Left hindlimb (tissue), 1 donor: ENCODE measurements around the gene CPNE2.

Experiments used
- DNase-seq: peaks from one replicate; pipeline ENCODE4 v3.0.0-alpha.2; 2018

Gene CPNE2

DNA sequence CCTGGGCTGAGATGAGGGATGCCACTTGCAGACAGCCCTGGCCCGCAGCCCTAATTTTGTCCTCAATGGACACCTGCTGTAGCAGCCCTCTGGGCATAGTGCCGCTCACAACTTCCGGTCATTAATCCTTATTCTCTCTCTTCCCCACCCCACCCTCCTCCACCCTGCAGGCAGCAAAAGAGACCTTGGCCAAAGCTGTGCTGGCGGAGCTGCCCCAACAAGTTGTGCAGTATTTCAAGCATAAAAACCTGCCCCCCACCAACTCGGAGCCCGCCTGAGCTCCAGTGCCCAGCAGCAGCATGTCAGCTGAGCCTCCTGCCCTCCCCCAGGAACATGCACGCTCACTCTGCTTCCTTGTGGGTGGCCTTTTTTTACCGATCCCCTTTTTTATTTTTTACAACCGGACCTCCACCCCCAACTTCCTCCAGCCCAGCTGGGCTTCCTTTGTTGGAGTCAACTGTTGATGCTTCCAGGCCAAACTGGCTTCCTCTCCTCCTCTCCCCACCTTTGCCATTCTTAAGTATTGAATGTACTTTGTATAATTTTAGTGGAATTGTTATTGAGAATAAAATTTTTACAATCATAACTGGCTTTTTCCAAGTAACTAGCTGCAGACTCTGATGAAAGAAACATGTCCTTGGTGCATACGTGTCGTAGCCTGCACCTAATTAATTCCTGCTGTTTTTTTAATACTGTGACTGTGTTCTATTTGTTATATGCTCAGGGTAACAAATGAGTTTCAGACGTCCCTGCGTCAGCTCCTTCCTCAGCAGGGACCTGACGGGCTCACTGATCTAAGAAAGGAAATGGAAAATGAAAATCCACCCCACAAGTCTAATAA, 55.2 kb downstream of the CPNE2 start:
- peak; percentile 50 for DNase-seq

DNA sequence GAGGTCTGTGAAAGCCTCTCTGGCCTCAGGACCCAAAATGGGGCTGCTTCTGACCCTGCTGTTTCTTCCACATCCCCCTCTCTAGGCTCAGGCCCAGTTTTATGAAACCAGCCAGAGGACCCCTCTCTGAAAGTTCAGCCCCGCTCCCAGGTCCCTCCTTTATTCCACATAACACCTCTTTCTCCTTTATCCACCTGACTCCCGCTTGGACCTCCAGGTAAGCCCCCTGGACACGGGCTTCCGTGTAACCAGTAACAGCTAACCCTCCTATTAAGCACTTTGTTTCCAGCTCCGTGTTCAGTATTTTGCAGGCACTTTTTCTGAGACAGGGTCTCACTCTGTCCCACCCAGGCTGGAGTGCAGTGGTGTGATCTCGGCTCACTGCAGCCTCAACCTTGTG, 56.1 kb downstream of the CPNE2 start:
- DNase-seq: no peak

DNA sequence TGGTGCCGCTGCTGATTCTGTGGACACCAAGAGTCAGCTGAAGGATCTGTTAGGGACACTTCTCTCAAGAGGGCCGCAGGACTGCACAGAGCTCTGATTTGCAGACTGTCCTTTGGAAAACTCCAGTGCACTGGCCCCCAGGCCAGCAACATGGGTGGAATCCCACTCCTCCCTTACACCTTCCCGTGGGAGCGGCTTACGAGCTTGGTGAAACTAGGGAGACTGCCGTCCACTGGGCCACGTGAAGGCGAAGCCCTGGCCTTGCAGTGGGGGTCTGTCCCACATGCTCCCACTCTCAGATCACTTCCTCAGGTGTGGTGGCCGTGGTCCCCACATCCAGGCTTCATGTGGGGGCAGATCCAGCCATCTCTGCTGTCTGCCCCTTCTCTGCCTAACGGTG, 57.0 kb downstream of the CPNE2 start:
- no peak for DNase-seq

DNA sequence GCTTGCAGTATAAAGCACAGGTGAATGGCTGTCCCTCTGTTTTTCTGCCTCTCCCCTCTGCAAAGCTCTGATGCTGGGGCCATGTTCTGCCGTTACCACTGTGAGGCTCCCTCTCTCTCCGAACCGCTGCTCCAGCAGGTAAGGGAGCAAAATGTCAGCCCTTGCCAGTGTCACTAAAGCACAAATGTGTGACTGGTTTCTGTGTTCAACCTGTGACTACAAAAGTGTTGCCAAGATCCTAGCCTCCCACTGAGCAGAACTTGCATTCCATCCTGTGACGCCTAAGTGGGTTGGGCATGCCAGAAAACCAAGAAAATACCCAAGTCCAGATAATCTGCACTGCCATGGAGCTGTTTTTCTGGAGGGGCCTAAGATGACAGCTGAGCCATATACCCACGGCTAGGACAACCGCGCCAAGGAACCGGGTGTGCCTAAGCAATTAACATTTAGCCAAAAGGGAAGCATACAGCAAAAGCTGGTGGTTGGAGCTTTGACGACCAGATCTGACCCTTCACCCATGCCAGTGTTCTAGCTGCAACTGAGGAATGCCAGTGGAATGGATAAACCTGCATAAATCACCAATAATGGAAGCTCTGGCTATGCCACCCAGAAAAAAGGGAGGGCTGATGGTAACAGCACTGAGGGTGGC, 58.4 kb downstream of the CPNE2 start:
- DNase-seq: no peak

DNA sequence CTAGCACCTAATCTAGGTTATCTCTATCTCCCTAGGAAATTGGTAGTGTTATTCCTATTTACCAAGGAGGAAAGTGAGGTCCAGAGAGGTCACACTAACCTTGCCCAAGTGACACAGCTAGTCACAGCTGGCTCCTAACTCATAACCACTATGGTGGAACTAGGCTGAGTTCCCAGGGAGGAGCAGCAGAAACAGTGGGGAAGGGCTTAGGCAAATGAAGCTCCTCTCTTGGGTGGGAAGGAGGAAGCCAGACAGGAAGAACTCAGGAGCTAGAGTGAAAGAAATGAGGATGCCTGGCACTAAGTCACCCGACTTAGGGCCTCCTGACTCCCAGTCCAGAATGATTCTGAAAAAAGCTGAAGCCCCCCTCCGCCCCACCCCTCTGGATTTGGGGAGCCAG, 59.0 kb downstream of the CPNE2 start:
- no peak for DNase-seq

DNA sequence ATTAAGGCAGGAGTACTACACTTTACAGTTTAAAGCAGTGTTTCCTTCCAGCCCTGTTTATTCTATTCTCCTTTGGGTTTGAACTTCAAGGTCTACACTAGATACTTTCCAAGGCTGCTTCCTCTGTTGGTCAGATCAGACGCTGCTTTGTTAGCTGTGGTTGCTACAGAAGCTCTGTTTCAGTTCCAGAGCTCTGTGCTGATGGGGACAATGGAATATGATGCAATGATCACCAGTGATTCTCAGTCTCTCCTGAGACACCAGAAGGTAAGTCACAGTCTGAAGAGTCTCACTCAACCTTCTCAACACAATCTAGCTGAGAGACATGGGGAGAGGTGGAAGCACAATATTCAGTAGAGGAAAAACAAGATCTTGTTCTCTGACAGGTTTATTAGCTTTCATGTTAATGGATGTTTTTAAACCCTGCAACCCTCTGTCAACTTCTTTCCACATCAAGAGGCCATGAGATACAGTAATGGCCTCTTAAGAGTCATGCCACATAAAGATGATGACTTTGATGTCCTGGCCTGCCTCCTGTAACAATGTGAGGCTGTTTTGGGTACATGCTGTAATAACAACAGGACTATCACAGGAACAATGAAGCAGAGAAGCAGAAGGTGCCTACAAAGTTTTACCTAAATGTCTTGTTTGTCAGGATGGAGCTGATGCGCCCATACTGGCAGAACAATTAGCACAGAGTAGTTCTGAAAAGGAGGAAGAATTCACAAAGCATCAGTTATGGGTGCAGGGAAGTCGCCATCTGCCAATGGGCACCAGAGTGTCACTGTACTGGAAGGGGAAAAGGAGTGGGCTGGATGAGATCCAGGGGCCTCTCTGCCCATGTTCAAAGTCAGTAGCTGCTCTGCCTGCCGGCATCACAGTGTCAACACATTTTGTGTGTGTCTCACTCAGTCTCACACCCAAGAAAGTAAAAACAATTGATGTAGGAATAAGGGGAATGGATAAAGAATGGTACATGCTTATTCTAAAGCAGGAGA, 60.0 kb downstream of the CPNE2 start:
- no peak for DNase-seq

DNA sequence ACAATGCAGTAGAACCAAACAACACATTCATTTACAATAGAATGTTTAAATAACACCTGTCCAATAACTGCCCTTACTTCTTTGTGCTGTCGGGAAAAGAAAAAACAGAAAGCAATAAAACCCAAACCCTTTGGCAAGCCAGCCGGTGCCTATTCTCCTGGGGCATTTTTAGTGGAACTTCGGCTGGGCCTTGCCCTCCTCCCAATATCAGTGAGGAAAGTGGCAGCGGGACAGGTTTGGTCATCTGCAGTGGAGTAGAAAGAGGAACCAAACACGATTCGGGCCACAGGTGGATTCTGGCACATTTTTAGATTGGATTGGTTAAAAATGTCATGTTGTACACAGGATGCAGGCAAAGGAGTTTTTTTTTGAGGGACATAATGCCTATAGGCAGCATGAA, 61.5 kb downstream of the CPNE2 start:
- DNase-seq: no peak

DNA sequence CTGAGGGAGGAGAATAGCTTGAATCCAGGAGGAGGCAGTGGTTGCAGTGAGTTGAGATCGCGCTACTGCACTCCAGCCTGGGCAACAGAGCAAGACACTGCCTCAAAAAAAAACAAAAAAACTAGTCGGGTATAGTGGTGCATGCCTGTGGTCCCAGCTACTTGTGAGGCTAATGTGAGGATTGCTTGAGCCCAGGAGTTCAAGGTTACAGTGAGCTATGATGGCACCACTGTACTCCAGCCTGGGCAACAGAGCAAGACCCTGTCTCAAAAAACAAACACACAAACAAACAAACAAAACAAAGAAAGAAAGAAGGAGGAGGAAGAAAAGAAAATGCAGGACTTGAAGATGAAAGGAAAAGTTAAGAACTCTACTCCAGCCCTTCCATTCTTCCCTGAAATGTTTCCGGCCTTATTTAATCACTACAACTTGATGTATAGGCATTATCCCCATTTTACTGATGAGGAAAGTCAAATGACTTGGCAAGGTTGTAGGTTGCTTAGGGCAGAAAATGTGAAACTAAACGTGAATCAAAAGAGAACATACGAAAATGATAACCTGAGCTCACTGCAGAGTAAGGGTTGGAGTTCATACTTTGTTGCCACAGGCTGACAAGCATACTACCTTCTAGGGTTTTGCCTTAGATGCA, 63.4 kb downstream of the CPNE2 start:
- DNase-seq: no peak

DNA sequence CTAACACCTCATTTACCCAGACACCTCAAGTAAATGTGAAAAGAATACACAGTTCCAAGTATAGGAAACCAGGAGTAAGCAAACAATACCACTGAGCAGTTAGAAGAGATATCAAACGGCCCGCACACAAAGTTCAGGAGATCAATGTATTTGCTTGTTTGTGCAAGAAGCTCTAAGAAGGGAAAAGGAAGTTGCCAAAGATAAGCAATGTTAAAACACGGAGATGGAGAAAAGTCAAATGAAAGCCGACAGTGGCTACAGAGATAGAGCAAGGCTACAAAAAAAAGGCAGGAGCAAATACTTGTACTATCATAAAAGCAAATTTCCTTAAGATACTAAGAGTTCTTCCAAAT, 63.9 kb downstream of the CPNE2 start:
- DNase-seq: no peak

DNA sequence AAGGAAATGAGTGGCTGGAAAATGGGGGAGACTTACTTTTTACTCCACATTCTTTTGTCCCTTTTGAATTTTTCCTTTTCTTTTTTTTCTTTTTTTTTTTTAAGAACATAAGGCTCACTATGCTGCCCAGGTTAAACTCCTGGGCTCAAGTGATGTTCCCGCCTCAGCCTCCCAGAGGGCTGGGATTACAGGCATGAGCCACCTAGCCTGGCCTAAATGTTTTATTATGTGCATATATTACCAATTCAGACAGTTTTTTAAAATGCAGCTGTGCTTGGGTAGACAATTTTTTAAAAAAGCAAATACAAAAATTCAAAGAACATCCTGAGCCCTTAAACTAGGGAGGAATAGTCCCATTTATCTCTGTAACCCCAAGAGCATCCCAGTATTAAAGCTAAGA, 65.2 kb downstream of the CPNE2 start:
- DNase-seq: no peak

DNA sequence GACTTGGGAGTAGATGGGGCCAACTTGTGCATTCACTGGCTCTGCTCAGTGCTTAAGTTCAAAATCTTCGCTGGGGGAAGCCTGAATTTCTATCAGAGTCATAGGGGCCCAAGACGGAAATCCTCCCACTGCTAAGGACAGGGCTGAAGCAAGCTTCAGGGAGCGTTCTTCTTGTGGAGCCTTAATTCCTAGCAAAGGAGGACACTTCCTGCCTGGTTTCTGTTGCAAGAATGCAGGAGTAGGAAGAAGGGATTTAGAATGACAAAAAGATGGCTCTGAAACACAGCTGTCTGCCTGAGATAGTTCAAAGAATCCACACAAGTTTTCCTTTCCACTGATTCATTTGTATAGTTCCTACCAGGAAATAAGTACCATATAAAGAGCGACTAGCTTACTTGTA, 67.1 kb downstream of the CPNE2 start:
- DNase-seq: no peak

DNA sequence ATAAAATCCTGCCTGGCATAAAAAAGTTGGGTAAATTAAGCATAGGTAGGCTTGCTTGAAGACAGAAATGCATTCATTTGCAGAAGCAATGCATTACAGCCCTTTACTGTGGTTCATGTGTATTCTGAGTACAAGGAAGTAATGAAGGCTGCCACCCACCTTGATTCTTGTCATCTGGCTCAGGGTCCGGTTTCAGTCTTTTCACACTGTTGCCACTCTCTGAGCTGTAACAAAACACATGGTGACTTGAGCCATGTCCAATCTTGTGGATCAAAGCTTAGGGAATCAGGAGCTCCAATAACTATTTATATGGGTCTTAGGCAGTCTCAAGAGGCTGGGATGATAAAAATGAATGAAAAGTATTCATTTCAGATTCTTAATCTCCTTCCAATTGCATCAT, 71.5 kb downstream of the CPNE2 start:
- DNase-seq: no peak

DNA sequence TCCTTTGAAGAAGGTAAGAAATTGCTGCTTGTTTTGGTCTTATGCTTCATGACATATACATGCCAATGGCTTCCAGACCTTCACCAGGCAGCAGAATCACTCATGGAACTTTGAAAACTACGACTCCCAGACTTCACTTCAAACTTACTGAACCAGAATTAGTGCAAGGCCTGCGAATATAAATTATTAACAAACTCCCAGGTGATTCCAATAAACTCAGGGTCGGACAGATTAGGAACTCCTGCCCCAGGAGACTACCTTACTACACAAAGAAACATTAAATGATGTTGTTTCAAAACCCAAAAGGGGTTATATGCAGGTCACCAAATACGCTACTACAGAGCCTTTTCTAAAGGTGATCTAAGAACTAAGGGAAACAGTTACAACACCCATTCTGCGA, 73.1 kb downstream of the CPNE2 start:
- no peak for DNase-seq

DNA sequence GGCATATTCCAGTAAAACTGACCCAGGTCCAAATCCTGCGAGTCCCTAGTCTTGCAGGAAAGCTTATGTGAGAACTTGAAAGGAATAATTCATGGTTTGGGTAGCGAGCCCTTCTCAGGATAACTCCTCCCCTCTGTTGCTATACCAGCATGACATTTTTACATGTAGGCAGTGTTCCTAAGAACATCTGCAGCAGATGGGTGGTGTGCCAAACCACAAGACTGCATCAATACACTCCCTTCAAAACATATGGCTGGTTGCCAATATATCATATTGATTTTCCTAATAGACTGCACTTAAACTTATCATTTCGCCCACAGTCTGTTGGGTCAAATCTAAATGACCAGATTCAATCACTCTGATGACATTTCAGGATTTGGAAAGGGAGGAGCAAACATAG, 73.6 kb downstream of the CPNE2 start:
- no peak for DNase-seq

DNA sequence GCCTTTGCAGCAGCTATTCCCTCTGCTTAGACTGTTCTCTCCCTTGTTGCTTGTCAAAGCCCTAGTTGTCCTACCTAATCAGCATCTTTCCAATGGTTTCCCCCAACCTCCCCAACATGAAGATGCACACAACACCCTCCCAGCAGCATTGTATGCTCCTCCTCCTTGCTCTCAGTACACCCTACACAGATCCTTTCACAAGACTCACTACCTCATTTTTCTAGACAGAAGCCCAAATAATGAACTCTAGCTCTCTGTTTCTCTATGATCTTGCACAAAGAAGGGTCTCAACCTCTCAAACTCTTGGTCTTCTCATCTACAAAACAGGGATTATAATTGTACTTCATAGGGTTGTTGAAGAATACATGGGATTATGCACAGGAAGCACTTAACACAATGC, 74.1 kb downstream of the CPNE2 start:
- DNase-seq: no peak

DNA sequence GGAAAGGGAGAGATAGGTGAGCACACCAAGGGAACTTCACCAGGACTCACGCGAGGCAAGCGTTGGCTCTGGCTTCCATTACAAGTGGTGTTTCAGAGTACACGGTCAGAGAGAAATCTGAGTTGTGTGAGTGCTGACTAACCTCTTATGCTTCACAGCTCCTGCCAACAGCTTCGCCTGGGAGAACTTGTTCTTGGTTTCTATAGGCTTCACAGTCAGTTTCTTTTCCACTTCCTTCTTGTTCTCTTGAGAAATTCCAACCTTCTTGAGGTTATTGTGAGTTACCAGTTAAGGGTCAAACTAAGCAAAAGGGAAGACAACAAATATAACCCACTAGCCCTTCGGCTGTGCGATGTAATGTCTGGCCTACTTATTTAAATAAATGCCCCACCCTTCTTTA, 74.6 kb downstream of the CPNE2 start:
- DNase-seq: no peak

DNA sequence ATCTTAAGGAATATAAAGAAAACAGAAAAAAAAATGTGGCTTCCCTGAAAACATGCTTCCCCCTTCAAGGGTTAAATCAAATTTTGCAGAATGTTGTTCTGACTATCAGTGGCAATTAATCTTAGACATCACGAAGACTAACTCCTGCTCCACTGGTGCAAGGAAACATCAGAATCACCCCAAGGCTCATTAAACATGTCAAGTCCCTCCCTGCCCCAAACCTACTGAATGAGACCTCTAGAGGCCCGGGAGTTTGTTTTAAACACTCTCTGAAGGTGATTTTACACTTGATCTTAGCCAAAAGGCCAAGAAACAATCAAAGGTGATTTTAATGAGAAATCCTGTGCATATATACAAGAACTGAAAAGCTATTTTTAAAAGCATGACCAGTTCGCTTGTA, 75.2 kb downstream of the CPNE2 start:
- DNase-seq: no peak

DNA sequence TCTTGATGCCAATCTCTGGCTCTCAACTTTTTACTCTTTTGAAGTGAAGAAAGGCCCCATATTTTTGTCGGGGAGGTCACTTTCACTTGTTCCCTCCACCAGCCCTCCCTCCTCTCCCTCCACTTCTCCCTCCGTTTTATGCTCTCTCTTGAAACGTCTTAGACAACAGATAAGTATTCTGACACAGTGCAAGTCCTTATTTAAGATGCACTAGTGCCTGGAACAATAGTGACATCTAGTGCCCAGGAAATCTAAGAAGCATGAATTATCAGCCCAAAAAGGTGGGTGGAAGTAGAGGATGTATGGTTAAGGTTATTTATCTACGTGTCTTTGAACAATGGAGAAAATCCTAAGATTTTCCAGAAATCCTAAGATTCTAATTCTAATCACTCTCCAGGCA, 75.6 kb downstream of the CPNE2 start:
- no peak for DNase-seq

DNA sequence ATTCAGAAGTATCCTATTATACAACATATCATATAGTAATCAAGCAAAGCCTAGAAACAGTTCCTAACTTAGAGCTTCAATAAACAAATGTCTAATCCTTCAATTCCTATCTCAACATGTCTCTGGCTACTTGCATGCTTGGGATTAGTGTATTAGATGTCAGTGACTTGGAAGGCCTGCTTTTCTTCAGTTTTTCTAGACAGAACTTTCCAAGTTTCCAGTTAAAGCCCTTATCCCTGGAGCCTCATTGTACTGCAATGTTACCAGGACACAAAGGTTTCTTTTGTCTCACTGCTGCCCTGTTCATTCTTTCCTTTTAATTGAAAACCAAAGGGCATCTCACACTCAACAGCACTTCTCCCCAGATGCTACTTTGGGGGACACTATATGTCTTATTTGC, 76.9 kb downstream of the CPNE2 start:
- DNase-seq: no peak

DNA sequence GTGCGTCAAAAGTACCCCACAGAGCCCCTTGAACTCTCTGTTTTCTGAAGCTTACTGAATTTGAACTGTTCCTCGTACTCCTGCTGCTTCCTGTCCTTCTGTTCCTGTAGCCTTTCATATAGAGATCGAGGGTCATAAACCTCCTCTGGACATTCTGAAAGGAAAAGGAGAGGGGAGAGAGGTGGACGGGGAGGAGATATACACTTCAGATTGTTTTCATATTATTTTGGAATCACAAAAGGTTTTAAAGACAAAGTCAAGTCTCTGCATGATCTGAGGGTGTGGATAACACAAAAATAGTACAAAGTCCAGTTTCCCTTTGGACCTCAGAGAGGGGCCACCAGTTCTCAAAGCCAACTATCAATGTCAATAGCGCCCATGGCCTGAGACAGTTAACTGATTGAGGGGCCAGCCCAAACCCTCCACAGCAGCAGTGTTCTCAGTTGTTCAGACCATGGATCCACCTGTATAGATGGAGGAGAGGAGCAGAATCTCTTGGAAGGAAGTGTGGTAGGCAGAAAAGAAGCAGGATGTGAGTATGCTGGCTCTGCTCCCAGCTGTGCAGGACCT, 80.4 kb downstream of the CPNE2 start:
- DNase-seq: no peak

DNA sequence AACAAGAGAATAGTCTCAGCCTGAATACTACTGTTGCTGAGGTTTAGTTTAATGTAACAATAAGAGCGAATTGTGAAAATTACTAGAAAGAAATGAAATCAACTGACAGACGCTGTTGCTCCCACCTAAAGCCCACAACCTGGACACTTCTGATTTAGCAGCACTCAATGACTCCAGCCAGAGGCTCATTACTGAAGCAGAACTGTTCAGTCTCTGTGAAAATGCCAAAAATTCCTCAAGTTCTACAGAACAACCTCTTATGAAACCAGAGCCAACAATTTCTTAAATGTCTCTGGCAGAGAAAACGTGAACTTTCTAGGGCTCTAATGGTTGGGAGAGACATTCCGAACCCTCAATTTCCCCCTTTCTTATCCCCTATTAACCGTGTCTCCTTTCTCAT, 83.5 kb downstream of the CPNE2 start:
- no peak for DNase-seq

DNA sequence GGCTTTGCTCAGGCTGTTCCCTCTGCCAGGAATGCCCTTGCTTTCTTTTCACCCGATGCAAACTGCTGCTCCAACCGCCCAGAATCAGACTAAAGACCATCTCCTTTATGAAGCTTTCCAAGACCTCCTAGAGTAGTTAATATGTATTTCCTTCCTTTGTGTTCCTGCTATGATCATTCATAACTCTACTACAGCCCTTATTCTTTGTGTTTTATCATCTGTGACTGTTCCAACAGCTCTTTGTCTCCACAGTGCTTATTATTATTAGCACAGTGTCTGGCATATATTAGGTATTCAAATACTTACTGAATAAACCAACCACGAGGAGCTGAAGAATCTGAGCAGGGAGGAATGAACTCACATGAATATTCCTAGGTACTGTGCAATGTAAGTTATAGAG, 85.8 kb downstream of the CPNE2 start:
- DNase-seq: no peak

DNA sequence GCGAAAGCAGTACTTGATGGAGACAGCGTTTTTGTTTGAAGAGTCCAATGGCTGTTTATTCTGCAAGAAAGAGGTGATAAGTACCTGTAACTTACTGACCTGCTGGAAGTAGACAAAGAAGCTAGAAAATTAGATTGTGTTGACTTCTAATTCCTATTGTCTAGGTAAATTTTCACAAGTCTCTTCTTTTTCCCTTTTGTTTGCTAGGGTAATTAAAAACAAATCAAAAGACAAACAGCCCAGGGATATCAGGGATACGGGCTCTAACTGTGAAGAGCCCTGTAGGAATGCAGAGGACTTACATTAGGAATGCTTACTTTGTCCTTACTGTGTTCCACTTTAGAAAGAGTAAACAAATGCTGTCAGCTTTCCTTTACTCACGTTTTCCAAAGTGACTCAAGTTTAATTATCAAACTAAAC, 86.4 kb downstream of the CPNE2 start:
- DNase-seq: no peak
